OCI-LY1 (cell line): Measurements from ENCODE around the gene ZNF608.

ENCODE experiments used
- EZH2 ChIP-seq: fragments of 200-600 bp; sonication (generic), shearing (Covaris generic); IDR thresholded peaks from 2 replicates; pipeline ENCODE4 v1.8.0; 2017; ENCODE audit warnings: borderline replicate concordance, mixed run types, mild to moderate bottlenecking, antibody characterized with exemption, low read length, moderate library complexity, mixed read lengths
- TF ChIP-seq, protein P1 (sequence below): fragments of 200-600 bp; sonication (generic), shearing (Covaris generic); IDR thresholded peaks from 2 replicates; pipeline ENCODE4 v1.5.1; 2017; ENCODE audit warnings: mild to moderate bottlenecking, antibody characterized with exemption, low read length, moderate library complexity, mixed read lengths

DNA sequence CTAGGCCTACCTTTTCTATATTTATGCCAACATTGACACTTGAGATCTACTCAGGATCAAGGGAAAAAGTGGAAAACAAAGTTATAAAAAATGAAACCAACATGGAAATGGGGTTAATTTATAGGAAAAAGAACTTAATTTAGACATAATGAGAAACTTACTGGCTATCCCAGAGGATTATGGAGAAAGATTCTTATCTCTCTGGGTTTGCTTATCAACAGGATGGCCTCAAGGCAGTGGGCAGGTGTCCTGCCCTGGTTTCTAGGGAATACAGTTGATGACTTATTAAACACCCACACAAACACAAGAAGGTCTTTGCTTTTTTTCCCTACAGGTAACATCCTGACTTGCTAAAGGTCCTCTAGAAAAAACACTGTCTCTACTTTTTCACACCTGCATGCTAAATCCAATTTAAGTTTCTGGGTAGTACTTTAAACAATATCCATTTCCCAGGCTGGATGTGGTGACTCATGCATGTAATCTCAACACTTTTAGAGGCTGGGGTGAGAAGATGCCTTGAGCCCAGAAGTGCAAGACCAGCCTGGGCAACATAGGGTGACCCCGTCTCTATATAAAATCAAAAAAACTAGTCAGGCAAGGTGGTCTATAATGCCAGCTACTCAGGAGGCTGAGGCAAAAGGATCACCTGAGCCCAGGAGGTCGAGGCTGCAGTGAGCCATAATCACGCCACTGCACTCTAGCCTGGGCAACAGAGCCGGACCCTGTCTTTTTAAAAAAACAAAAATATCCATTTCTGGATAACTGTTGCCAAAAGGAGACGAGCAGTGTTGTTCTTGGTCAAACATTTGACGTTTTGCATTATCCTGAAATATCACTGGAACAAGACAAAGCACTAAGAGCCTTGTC lies 6.6 kb upstream of the ZNF608 start:
- TF ChIP-seq, protein P1, sequence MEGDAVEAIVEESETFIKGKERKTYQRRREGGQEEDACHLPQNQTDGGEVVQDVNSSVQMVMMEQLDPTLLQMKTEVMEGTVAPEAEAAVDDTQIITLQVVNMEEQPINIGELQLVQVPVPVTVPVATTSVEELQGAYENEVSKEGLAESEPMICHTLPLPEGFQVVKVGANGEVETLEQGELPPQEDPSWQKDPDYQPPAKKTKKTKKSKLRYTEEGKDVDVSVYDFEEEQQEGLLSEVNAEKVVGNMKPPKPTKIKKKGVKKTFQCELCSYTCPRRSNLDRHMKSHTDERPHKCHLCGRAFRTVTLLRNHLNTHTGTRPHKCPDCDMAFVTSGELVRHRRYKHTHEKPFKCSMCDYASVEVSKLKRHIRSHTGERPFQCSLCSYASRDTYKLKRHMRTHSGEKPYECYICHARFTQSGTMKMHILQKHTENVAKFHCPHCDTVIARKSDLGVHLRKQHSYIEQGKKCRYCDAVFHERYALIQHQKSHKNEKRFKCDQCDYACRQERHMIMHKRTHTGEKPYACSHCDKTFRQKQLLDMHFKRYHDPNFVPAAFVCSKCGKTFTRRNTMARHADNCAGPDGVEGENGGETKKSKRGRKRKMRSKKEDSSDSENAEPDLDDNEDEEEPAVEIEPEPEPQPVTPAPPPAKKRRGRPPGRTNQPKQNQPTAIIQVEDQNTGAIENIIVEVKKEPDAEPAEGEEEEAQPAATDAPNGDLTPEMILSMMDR: no peak
- no peak for TF ChIP-seq EZH2
